ENCODE data around the gene MYRIP. TPM values are rescaled to one million over a fixed set of nuclear protein-coding genes. Genes with fewer than 3 reads are reported as not detected.

MYRIP gene
- total RNA-seq, 1 donor from 2014 or later: 0.54 TPM

DNA sequence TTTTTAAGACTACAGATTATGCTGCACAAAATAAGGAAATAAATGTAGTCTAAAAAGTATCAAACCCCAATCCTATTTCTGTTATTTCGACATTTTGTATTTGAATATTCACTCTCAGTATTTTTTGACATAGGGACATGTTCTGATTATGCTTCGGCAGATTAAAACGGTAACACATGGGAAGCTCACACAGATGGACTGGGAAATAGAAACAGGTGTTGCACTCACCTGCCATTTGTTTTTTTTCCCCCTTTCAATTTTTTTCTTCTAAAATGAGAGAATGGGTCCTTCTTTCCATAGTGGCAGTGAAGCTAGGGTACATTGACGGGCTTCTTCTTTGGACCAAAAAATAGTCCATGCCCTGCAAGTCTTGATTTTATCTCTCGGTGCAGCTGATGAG is 163.1 kb downstream of the MYRIP start:
- Mint-ChIP-seq H3K4me1 (no peaks in the 10 kb centered on the region), H3K4me3 (no peak overlapping the region), H3K9me3 (peaks cover 8% of the 10 kb centered on the region), H3K27ac (ENCODE audit: unreplicated experiment) (no peak overlapping the region), H3K27me3 (ENCODE audit: low read depth) (peaks cover 32% of the 10 kb centered on the region), H3K36me3 (ENCODE audit: low read depth) (no peaks in the 10 kb centered on the region)
- no peak for DNase-seq (ENCODE audit: low read depth, low spot score)
- TF ChIP-seq, protein P1, sequence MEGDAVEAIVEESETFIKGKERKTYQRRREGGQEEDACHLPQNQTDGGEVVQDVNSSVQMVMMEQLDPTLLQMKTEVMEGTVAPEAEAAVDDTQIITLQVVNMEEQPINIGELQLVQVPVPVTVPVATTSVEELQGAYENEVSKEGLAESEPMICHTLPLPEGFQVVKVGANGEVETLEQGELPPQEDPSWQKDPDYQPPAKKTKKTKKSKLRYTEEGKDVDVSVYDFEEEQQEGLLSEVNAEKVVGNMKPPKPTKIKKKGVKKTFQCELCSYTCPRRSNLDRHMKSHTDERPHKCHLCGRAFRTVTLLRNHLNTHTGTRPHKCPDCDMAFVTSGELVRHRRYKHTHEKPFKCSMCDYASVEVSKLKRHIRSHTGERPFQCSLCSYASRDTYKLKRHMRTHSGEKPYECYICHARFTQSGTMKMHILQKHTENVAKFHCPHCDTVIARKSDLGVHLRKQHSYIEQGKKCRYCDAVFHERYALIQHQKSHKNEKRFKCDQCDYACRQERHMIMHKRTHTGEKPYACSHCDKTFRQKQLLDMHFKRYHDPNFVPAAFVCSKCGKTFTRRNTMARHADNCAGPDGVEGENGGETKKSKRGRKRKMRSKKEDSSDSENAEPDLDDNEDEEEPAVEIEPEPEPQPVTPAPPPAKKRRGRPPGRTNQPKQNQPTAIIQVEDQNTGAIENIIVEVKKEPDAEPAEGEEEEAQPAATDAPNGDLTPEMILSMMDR (conservative IDR thresholded peaks at IDR 0.05): no peak

DNA sequence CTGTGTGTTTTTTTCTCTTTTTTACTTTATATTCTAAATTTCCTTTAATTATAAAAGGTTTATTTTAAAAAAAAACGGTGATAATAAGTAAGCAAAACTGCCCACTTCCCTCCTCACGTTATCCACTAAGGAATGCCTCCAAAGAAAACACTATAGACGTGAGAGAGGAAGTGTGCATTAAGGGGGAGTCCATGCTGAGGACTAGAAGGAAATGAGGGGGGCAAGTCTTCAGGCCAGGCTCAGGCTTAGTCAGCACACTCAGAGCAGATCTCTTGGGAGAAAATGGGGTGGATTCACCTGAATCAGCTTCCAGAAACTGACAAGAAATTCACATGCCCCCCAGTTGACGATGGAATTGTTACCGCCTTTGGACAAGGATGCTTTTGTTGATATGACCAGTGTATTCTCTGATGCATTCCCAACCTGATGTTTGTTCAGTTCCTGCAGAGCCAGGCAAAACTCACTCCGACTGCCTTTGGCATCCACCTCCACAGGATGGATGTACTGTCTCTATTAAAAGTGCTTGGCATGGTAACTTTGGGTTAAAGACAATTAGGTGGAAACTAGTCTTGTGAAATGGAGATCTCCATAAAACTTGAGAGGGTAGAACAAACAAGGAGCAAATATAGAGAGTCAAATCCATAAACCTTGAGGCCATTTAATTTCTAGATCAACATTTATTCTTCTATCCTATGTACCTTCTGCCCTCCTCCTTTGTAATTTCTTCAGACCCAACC is 167.8 kb downstream of the MYRIP start:
- DNase-seq (ENCODE audit: low read depth, low spot score): no peak
- TF ChIP-seq, protein P1 (conservative IDR thresholded peaks at IDR 0.05): no peak
- Mint-ChIP-seq H3K27ac (ENCODE audit: unreplicated experiment) (peak overlapping the region; percentile 27), H3K9me3 (peaks cover 5% of the 10 kb centered on the region), H3K4me1 (no peaks in the 10 kb centered on the region), H3K4me3 (no peak overlapping the region), H3K36me3 (ENCODE audit: low read depth) (no peaks in the 10 kb centered on the region), H3K27me3 (ENCODE audit: low read depth) (peaks cover 17% of the 10 kb centered on the region)

DNA sequence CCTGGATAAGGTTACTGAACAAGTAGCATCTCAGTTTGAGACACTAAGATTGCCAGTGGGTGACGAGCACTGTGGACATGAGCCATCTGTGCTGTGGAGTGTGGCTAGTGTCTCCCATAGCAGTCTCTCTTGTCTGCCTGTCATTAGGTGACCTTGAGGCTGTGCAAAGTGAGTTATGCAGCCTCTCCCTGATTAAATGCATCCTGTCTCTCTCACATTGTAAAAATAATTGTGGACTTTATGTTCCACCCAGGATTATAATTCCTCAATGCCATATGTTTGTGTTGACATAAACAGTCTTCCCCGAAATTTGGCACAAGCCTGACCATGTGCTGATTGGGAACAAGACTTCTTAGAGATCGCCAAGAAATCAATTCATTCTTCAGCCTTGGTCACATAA is 168.9 kb downstream of the MYRIP start:
- no peaks in the 10 kb centered on the region for H3K36me3 Mint-ChIP-seq (ENCODE audit: low read depth)
- H3K27ac Mint-ChIP-seq (ENCODE audit: unreplicated experiment): no peak overlapping the region
- no peak overlapping the region for H3K4me3 Mint-ChIP-seq
- H3K9me3 Mint-ChIP-seq: peaks cover 5% of the 10 kb centered on the region
- no peak for DNase-seq (ENCODE audit: low read depth, low spot score)
- H3K27me3 Mint-ChIP-seq (ENCODE audit: low read depth): peaks cover 12% of the 10 kb centered on the region
- no peaks in the 10 kb centered on the region for H3K4me1 Mint-ChIP-seq
- TF ChIP-seq, protein P1 (conservative IDR thresholded peaks at IDR 0.05): no peak

DNA sequence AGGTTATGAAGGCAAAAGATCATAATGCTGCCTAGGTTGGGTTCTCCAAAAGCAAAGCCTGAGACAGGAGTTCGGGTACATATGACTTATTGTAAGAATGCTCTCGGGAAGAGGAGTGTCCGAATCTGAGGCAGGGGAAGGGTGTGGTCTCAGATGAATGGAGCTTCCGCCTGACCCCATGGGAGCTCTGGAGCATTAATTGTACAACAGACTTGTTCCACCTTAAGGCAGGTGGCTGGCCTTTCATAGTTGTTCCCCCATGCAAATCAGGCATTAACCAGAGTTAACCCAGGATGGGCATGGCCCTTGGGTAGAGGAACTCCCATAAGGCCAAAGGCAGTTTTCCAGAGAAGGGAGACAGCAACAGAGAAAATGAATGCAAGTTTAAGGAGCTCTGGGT is 170.6 kb downstream of the MYRIP start:
- no peak for DNase-seq (ENCODE audit: low read depth, low spot score)
- Mint-ChIP-seq H3K36me3 (ENCODE audit: low read depth) (no peaks in the 10 kb centered on the region), H3K4me1 (no peaks in the 10 kb centered on the region), H3K4me3 (no peak overlapping the region), H3K27ac (ENCODE audit: unreplicated experiment) (no peak overlapping the region), H3K9me3 (no peaks in the 10 kb centered on the region), H3K27me3 (ENCODE audit: low read depth) (peaks cover under 1% of the 10 kb centered on the region)
- TF ChIP-seq, protein P1 (conservative IDR thresholded peaks at IDR 0.05): no peak

DNA sequence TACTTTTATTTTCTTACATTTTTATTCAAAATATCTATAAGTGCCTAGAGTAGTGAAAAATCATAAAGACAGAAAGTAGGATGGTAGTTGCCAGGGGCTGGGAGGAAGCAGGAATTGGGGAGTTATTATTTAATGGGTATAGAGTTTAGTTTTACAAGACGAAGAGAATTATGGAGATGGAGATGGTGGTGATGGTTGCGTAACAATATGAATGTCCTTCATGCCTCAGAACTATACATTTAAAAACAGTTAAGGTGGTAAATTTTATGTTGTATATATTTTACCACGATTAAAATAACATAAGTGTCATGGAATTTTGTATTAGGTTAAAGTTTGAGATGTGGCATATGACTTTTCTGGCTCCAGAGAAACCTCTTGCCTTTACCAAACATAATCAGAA is 171.4 kb downstream of the MYRIP start:
- H3K9me3 Mint-ChIP-seq: no peaks in the 10 kb centered on the region
- H3K4me1 Mint-ChIP-seq: no peaks in the 10 kb centered on the region
- H3K27me3 Mint-ChIP-seq (ENCODE audit: low read depth): no peaks in the 10 kb centered on the region
- no peak overlapping the region for H3K4me3 Mint-ChIP-seq
- DNase-seq (ENCODE audit: low read depth, low spot score): no peak
- no peaks in the 10 kb centered on the region for H3K36me3 Mint-ChIP-seq (ENCODE audit: low read depth)
- H3K27ac Mint-ChIP-seq (ENCODE audit: unreplicated experiment): no peak overlapping the region
- TF ChIP-seq, protein P1 (conservative IDR thresholded peaks at IDR 0.05): no peak
